Measurements from ENCODE around the gene RGS6. TPM values are rescaled to one million over a fixed set of nuclear protein-coding genes. Genes with fewer than 3 reads are reported as not detected.

RGS6 gene
- total RNA-seq, 4 donors from 2014 or later = 0.54 to 9.1 (median 3.3) TPM

DNA sequence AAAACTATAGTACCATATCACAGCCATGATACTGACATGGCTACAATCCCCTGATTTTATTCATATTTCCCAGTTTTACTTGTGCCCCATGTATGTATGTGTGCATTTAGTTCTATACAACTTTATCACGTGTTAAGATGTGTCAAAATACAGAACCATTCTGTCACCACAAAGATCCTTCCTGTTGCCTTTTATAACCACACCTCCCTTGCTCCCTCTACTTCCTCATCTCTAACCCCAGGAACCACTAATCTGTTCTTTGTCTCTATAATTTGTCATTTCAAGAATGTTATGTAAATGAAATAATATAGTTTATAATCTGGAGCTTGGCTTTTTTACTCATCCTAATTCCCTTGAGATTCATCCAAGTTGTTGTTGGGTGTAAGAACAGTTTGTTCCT, 603.3 kb downstream of the RGS6 start:
- no peak for DNase-seq
- no peak overlapping the region for H3K27ac ChIP-seq
- H3K4me1 ChIP-seq = peaks cover 0 to 14% (median 7%) of the 10 kb centered on the region in 4 donors
- no peaks in the 10 kb centered on the region for H3K36me3 ChIP-seq
- TF ChIP-seq CTCF (IDR thresholded peaks at IDR 0.05) (no peak), POLR2A (IDR thresholded peaks at IDR 0.05) (no peak)
- H3K9me3 ChIP-seq = peaks cover 0 to 6% (median 0%) of the 10 kb centered on the region in 4 donors
- H3K27me3 ChIP-seq = no peaks in the 10 kb centered on the region
- H3K4me3 ChIP-seq = no peak overlapping the region

GRCh38 chr14:72538387-72538786, 606.2 kb downstream of the RGS6 start:
- TF ChIP-seq POLR2A (IDR thresholded peaks at IDR 0.05) (no peak), CTCF (IDR thresholded peaks at IDR 0.05) (no peak)
- no peak for DNase-seq
- peaks cover 0 to 14% (median 7%) of the 10 kb centered on the region in 4 donors for H3K4me1 ChIP-seq
- no peak overlapping the region for H3K4me3 ChIP-seq
- no peak overlapping the region for H3K27ac ChIP-seq
- peaks cover 0 to 2% (median 0%) of the 10 kb centered on the region in 4 donors for H3K9me3 ChIP-seq
- H3K27me3 ChIP-seq = no peaks in the 10 kb centered on the region
- H3K36me3 ChIP-seq = no peaks in the 10 kb centered on the region

- Histone ChIP-seq H3K36me3 (no peaks in the 10 kb centered on the region), H3K27ac (no peak overlapping the region), H3K4me1 (peaks cover 0 to 14% (median 7%) of the 10 kb centered on the region in 4 donors), H3K4me3 (no peak overlapping the region), H3K9me3 (no peaks in the 10 kb centered on the region), H3K27me3 (no peaks in the 10 kb centered on the region)
- DNase-seq = no peak
- no peak for TF ChIP-seq CTCF (IDR thresholded peaks at IDR 0.05)
- no peak for TF ChIP-seq POLR2A (IDR thresholded peaks at IDR 0.05)
Measured at GRCh38 chr14:72539661-72540315, 607.6 kb downstream of the RGS6 start.

GRCh38 chr14:72540836-72541235, 608.6 kb downstream of the RGS6 start:
- H3K4me1 ChIP-seq = peaks cover 0 to 5% (median 2%) of the 10 kb centered on the region in 4 donors
- no peak overlapping the region for H3K4me3 ChIP-seq
- no peaks in the 10 kb centered on the region for H3K27me3 ChIP-seq
- no peak for TF ChIP-seq CTCF (IDR thresholded peaks at IDR 0.05)
- TF ChIP-seq POLR2A (IDR thresholded peaks at IDR 0.05) = no peak
- H3K27ac ChIP-seq = no peak overlapping the region
- no peak for DNase-seq
- no peaks in the 10 kb centered on the region for H3K36me3 ChIP-seq
- H3K9me3 ChIP-seq = no peaks in the 10 kb centered on the region

DNA sequence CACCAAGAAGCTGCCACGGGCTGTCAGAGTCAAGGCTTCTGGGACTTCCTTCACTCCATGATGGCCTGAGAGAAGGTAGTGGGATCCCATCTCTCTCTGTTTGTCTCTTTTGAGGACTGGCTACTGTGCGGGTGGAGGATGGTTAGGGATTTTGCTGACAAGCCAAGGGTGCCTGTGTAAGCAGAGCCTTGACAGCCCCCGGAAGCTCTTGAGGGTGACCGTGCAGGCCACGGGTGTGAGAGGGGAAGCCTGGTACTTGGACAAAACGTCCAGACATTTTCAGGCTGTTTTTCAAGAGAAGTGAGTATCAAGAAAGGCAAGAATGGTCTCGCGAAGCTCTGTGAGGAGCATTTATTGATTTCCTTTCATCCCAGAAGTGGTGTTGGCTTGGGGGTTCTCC, 609.3 kb downstream of the RGS6 start:
- H3K9me3 ChIP-seq = no peaks in the 10 kb centered on the region
- no peak for DNase-seq

More for the DNA sequence above, 609.3 kb downstream of the RGS6 start:
- Histone ChIP-seq H3K27me3 (no peaks in the 10 kb centered on the region), H3K4me1 (no peaks in the 10 kb centered on the region), H3K4me3 (no peak overlapping the region), H3K27ac (no peak overlapping the region), H3K36me3 (no peaks in the 10 kb centered on the region)
- TF ChIP-seq POLR2A (IDR thresholded peaks at IDR 0.05) (no peak), CTCF (IDR thresholded peaks at IDR 0.05) (no peak)
